GM04503 (cell line): ENCODE data around the gene TSPOAP1.

ENCODE experiments used
- DNase-seq: peaks from one replicate; pipeline ENCODE4 v3.0.0-alpha.2; 2012; ENCODE audit warnings: low read depth

The TSPOAP1 gene

GRCh38 chr17:58316260-58316960 is 12.2 kb downstream of the TSPOAP1 start:
- no peak for DNase-seq

- DNase-seq: no peak
These were observed 12.8 kb downstream of the TSPOAP1 start for GRCh38 chr17:58315750-58316149.

DNA sequence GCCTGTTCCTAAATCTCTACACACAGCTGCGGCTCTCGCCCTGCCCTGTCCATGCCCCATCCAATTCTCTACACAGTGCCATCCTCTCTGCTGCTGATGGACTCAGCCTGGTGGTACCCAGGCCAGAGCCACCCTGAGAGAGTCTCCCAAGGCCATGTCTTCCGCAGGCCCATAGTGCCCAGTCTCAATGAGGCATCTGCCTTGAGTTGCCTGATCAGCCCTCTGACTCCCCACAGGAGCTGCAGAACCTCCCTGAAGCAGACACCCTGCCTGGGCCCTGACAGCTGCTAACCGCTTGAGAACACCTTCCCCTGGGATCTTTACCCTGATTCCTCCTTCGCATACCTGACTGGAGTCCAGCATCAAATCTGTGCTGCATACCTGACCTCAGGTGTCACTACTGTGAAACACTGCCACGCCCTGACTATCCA is 13.3 kb downstream of the TSPOAP1 start:
- DNase-seq: no peak

DNA sequence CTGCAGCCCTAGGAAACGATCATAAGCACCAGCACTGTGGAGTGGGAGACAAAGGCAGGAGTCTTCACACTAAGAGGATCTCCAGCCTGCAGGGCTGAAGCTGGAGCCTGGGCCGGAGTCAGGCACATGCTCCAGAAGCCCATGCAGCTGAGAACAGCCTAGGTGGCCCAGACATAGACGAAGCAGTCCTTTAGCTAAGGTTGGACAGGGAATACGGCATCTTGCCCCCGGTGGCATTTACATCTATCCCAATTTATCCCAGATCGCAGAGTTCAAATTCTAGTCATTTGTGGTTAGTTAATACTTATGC is 13.9 kb downstream of the TSPOAP1 start:
- DNase-seq: no peak

GRCh38 chr17:58313815-58314705 is 14.5 kb downstream of the TSPOAP1 start:
- no peak for DNase-seq

- DNase-seq: no peak
These were observed 15.8 kb downstream of the TSPOAP1 start for GRCh38 chr17:58312829-58313228.

DNA sequence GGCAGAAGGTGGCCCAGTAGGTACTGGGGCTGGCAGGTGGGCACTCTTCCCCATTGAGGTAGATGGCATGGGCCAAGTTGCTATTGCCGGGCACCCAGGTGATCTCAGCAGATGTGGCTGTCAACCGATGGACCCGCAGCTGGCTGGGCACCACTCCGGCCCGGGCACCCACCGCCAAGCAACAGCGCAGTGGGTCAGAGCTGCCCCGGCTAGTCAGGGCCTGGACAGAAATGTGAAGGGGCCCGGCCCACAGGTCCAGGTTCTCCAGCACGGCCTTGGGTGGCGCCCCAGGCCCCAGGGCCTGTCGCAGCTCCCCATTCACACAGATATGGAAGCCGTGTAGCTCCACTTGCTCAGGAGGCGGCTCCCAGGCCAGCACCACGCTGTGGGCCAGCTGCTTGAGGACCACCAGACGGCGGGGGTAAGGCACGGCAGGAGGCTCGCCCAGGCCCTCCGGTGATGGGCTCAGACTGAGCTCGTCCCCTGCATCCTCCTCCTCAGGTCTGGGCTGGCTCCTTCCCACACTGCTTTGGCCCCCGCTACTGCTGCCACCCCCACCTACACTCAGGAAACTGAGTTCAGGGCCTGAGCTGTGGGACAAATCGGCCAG is 16.5 kb downstream of the TSPOAP1 start:
- DNase-seq: no peak

DNA sequence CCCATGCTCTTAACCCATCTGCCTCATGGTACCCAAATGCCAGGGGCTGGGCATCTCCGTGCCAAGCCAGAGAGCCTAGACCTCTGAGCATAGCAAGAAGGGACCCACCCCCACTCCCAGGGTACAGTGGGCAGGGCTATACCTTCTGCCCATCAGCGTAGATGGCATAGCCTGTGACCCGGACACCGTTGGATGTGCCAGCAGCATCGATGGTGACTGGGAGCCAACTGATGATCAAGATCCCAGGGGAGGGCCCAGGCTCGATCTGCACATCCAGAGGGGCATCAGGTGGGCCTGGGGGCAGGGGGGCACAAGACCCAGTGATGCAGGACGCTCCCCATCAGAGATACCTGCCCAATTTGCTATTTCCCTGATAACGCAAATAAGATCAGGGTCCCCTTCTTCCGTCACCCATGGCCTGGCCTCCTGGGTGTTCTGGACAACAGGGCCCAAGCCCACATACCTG is 17.1 kb downstream of the TSPOAP1 start:
- no peak for DNase-seq

- no peak for DNase-seq
These were observed 17.8 kb downstream of the TSPOAP1 start for GRCh38 chr17:58310511-58311428.

DNA sequence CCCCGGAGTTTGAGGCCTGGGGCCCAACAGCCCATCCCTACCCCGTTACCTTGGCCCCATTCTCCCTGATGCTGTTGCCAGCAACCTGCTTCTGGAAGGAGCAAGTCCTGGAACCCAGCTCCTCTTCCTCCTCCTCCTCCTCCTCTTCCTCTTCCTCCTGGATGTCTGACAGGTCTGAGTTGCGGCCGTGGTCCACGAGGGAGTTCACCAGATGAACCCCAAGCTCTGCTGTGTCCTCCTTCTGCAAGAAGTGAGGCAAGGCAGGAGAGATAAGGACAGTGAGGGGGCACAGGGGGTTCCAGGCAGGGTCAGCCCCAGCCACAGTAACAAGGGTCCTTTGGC is 18.7 kb downstream of the TSPOAP1 start:
- no peak for DNase-seq

DNA sequence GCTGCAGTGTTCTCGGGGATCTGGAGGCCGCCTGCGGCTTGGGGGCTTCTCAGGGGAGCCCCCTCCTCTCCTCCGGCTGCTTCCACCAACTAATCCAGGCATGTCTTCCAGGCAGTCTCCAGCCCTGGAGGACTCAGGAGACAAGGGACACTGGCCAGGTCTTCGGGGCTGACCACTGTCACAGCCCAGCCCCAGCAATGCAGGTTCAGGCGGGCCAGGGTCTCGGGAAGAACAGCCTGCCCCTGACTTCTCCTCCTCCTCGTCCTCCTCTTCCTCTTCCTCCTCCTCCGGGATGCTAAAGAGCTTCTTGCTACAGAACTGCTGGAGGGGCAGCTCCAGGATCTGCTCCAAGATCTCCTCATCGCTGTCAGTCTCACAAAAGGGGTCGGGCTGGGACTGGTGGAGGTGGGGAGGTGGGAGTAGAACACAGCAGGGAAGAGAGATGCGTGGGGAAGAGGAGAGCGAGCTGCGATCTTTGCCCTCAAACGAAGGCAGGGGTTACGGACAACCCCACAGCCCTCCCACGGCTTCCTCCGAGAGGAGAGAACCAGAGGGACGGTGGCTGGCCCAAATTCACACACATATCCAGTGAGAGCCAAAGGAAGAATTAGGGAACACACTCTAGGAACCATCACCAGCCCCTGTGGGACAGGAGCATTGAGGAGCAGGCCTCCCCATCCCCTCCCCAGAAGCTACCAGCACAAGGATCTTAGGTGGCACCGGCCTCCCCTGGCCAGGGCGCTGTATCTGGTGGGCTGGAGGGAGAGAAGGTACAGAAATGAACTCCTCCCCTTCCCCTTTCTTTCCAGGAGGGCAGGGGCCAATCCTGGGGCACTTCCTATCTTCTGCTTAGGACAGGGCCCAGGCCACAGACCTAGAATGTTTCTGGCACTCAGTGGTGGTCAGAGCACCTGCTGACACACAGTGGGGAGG is 19.3 kb downstream of the TSPOAP1 start:
- no peak for DNase-seq

- DNase-seq: no peak
These were observed 20.2 kb downstream of the TSPOAP1 start for GRCh38 chr17:58308173-58308984.

DNA sequence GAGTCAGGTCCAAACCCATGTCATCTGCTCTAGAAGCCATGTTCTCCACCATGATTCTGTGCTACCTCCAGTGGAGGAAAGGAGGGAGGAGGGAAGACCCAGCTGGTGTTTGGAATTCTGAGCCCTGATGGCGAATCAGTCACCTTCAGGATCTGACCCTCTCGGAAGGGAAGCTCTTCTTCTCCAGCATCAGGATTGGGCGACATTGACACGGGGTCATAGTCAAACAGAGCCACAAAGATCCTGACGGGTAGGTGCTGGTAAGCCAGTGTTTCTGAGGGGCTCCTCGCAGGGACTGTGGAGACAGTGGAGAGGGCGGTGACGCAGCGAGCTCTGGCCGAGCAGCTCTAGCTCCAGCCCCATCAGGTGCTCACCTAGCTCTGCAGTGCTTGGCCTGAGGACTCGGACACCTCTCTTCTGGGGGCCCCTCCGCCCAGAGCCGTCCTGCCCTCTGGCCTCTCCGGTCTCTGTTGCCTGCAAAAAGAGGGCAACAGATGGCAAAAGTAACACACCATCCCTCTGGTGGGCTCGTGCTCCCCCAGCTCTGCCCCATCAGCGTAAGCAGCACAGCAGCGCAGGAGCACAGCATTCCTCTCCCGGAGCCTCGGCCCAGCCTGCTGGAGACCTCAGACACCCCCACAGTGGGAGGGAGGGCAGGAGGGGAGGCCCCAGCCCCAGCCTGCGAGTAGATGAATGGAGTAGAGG is 21.0 kb downstream of the TSPOAP1 start:
- DNase-seq: no peak

DNA sequence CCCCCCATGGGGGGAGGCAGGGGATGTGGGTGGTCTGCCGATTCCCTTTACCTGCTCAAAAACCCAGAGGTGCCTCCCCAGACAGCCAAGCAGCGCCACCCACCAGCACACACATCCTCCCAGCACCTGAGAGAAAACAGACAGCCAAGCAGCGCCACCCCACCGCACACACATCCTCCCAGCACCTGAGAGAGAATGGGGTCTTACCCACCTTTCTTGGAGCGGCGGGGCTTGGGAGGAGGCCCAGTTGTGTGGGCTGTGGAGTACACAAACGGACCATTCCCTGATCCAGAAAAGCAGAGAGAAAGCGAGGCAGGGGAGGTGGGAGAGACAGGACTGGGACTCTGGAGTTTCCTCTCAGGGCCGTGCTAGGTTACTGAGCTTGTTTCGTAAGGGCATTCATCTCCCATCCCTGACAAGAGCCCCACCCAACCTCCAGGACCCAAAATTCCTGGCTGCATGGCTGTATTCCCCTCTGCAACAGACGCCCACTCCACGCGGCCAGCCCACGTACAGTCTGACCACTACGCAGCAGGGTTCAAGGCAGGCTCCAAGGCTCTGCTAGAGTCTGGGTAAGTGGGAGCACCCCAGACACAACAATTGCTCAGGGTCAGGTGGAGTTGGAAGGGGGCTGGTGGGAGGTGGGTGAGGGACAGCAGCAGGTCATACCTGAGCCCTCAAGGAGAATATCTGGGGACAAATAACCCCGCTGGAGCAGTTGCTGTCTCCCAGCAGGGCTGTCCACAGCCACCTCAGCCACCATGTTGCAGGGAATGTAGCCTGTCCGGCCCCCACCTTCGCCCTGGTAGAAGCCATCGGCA is 22.3 kb downstream of the TSPOAP1 start:
- no peak for DNase-seq

GRCh38 chr17:58305626-58306025 is 23.0 kb downstream of the TSPOAP1 start:
- DNase-seq: no peak

DNA sequence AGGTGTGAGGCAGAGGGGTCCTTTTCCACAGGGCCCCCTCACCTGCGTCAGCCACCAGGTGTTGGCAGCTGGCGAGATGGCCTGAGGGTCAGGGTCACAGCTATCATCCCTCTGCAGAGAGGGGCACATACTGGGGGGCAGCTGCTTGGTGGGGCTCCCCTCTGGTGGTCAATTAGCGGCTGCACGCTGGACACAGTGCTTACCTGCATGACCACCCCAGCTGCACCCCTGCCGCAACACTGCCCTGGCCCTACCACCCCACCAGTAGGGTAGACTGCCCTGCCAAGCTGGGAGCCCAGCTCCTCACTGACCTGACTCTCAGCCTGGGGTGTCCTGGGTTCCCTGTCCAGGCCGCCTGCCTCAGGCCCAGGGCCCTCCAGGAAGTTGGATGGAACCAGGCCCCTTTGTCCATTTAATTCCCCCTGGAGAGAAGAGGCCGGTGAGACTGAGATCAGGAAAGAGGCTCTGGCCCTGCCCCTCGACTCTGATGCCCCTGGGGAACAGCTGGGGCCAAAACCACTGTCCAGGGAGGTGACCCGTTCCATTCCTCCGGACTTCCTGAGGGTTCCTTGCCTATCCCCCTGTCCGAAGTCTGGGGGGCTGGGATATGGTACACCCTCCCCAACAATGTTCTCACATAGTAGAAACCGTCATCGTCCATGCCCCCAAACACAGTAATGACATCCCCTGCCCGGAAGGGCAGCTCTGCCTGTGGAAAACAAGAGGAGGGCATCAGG is 23.7 kb downstream of the TSPOAP1 start:
- DNase-seq: no peak

DNA sequence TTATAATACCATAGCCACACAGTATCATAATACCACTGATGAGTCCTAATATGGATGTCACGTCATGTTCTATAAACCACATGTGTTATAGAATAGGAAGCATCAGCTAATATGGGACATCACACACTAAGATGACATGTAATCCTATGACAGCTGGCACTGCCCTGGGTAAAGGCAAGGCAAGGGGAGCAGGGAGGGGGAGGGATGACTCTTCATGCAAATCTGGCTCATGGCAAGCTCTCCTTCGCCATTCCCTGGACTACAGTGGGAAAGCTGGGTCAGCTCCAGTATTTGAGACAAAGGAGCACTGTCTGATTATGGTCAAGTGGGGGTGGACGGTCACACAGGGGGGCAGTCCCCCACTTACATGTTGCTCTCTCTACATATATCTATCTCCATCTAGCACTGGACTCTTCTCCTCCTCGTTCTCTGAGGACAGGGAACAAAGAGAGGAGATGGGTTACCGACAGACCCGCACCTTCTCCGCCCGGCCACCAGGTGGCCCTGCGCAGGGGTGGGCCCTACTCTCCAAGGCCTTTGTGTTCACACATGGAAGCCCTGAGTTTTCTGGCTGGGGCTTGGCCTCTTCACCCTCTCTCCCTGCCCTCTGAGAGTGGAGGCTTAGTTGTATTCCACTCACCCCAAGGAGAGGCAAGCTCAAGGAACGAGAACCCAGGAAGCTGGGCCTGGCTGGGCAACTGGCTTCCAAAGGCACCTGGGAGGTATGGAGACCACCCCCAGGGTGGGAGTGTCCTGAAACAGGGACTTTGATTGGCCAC is 24.4 kb downstream of the TSPOAP1 start:
- no peak for DNase-seq
